HFF-Myc (cell line): ENCODE results near the gene OGDH.

Experiments
- DNase-seq: peaks from one replicate; pipeline ENCODE4 v3.0.0-alpha.2; 2011; ENCODE audit warnings: low read depth; ENCODE audit errors: extremely low read depth
- H3K4me3 ChIP-seq: replicated peaks from 2 replicates; pipeline ENCODE4 v1.5.1; 2011; ENCODE audit warnings: low read depth, mild to moderate bottlenecking, control low read depth, low read length
- TF ChIP-seq, protein P1 (sequence below): IDR thresholded peaks from 2 replicates; pipeline ENCODE4 v1.5.1; 2012; ENCODE audit warnings: mild to moderate bottlenecking, low read depth, low read length, control low read depth; ENCODE audit errors: missing control alignments

Gene OGDH

DNA sequence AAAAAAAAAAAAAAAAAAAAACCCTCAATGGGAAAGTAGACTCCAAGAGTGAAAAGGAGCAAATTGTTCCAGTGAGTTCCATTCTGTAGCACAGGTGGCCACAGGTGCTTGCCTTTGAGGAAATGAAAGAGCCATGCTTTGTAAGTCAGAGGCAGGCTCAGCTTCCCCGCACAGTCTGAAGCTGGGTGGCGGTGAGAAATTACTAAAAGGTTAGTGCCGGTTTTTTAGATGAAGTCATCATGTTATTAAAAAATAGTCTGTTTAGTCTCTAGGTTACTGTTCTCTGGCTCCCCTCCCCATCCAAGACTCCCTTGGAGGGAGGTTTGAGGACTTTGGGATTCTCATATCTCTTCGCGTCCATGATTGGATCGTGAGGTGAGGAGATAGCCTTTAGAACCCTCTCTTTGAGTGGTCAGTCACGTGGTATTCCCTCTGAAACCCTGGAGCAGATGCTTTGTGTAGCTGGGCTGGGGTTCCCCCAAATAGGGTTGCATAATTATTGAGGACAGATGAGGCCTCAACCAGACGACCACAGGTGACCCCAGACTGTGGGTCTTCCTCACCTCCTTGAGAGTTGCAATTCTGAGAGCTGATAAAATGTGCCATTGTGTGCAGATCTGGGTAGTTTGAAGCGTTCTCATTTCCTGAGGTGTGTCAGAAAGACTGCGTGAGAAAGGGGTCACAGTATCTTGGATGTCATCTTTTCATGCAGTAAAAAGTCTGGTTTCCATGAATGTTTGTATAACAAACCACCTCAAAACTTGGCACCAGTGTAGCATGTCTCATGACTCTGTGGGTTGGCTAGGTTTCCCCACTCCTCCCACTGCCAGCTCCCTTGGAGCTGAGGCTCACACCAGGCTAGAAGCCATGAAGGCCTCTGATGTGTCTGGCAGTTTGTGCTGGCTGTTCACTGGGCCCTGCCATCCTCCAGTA, 27.1 kb downstream of the OGDH start:
- TF ChIP-seq, protein P1, sequence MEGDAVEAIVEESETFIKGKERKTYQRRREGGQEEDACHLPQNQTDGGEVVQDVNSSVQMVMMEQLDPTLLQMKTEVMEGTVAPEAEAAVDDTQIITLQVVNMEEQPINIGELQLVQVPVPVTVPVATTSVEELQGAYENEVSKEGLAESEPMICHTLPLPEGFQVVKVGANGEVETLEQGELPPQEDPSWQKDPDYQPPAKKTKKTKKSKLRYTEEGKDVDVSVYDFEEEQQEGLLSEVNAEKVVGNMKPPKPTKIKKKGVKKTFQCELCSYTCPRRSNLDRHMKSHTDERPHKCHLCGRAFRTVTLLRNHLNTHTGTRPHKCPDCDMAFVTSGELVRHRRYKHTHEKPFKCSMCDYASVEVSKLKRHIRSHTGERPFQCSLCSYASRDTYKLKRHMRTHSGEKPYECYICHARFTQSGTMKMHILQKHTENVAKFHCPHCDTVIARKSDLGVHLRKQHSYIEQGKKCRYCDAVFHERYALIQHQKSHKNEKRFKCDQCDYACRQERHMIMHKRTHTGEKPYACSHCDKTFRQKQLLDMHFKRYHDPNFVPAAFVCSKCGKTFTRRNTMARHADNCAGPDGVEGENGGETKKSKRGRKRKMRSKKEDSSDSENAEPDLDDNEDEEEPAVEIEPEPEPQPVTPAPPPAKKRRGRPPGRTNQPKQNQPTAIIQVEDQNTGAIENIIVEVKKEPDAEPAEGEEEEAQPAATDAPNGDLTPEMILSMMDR: no peak
- DNase-seq: peak; percentile 80
- H3K4me3 ChIP-seq: no peak overlapping the region

GRCh38 chr7:44634187-44634838, 27.9 kb downstream of the OGDH start:
- TF ChIP-seq, protein P1: no peak
- no peak for DNase-seq
- no peak overlapping the region for H3K4me3 ChIP-seq

- no peak overlapping the region for H3K4me3 ChIP-seq
- TF ChIP-seq, protein P1: no peak
- no peak for DNase-seq
Observed at GRCh38 chr7:44634839-44635591, 28.6 kb downstream of the OGDH start.

DNA sequence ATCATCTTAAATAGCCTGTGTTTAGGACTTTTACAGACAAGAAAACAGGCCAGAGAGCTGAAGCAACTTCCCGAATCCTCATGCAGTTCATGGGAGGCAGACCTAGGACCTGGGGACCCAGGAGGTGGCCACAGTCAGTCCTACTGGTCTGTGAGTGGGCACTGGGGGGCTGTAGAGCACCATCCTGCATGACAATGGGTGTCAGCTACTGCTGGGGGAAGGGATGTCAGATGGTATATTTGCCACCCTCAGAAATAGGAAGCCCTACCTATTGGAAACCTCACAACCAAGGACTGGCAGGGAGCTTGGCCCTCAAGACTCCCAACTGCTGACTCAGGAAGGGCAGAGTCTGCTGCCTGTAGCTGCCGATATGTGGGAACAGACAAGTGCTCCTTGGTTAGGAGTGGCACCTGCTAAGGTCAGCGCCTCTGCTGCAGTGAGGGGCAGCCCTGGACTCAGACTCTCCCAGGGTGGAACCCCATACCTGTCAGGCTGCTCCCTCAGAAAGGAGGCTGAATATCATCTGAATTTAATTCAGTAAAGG, 29.7 kb downstream of the OGDH start:
- no peak overlapping the region for H3K4me3 ChIP-seq
- TF ChIP-seq, protein P1: no peak
- no peak for DNase-seq

DNA sequence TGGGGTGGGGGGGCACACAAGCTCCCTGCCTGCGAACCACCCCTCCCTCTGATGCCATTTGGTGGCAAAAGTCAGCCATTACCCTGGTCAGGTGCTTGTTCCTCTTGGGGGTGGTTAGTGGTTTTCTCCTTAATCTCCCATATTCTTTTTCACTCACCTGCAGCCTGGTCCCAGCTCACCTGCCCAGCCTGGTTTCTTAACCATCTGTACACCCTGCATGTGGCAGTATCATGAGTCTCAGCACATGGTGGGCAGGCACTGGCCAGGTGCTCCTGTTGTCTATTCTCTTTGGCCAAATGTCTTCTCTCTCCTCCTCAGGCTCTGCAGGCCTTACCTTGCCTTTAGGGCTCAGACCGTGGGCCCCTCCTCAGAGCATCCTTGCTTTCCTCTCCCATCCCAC, 30.5 kb downstream of the OGDH start:
- H3K4me3 ChIP-seq: no peak overlapping the region
- DNase-seq: no peak
- TF ChIP-seq, protein P1: no peak

- TF ChIP-seq, protein P1: no peak
- peak; percentile 59 for DNase-seq
- no peak overlapping the region for H3K4me3 ChIP-seq
Observed at GRCh38 chr7:44637788-44638594, 31.6 kb downstream of the OGDH start.
